ENCODE measurements around the gene GALNS. TPM values are rescaled to one million over a fixed set of nuclear protein-coding genes. Genes with fewer than 3 reads are reported as not detected.

The GALNS gene
- total RNA-seq, 1 experiment from 2014 or later = 81.6 TPM

DNA sequence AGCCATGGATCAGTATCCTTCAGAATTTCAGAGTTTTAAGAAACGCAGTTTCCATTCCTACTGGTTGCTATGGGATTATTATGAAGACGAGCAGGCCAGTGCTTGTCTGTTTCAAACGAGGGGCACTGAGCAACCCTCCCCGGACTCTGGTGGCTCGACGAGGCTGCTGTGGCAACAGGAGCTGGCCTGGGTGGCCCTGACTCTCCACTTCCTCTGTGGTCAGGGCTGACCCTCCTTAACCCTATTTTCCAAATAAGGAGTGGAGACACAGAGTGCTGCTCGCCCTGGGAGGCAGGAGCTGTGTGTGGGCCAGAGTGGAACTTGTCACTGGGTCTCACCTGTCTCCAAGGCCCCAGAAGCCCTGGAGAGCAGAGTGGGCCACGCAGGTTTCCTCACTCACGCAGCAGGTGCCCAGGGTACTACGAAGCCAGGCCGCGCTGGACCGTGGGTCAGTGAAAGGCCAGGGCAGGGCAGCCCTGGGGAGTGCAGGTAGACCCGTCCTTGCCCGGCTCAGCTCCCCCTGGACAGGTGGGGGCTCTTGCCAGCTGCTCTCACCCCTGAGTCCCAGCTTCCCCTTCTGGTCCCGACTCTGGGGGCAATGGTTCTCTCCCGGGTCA is 3.3 kb downstream of the GALNS start:
- POLR2A ChIA-PET = no interaction called here
- Histone ChIP-seq H3K9me3 (ENCODE audit: control insufficient read depth, insufficient read depth, low read depth, low read length) (no peaks in the 10 kb centered on the region), H3K36me3 (ENCODE audit: control insufficient read depth, insufficient read depth, low read length) (peaks cover 6% of the 10 kb centered on the region; the same call in 1 of the 2 replicates), H3K4me1 (ENCODE audit: control insufficient read depth, insufficient read depth, low read length) (peaks cover 9% of the 10 kb centered on the region; the same call in 1 of the 2 replicates), H3K4me3 (ENCODE audit: low read depth in 2 of 2, low read length in 2 of 2) (no peak overlapping the region), H3K27ac (ENCODE audit: low read length) (no peak overlapping the region), H3K27me3 (ENCODE audit: control insufficient read depth, insufficient read depth, low read length) (no peaks in the 10 kb centered on the region)
- DNase-seq (ENCODE audit: low read depth, low spot score) (no peak), ATAC-seq (no peak)
- TF ChIP-seq REST (IDR thresholded peaks at IDR 0.05; ENCODE audit: insufficient read depth in 1 of 2, low read depth in 2 of 2, low read length in 1 of 2) (no peak), POLR2AphosphoS5 (IDR thresholded peaks at IDR 0.05; ENCODE audit: low read depth, low read length) (no peak), TCF7L2 (IDR thresholded peaks at IDR 0.05; ENCODE audit: low read depth, low read length) (no peak), SIN3A (IDR thresholded peaks at IDR 0.05; ENCODE audit: borderline replicate concordance, insufficient read depth, low read depth, low read length) (no peak)
- TF ChIP-seq, protein P1, sequence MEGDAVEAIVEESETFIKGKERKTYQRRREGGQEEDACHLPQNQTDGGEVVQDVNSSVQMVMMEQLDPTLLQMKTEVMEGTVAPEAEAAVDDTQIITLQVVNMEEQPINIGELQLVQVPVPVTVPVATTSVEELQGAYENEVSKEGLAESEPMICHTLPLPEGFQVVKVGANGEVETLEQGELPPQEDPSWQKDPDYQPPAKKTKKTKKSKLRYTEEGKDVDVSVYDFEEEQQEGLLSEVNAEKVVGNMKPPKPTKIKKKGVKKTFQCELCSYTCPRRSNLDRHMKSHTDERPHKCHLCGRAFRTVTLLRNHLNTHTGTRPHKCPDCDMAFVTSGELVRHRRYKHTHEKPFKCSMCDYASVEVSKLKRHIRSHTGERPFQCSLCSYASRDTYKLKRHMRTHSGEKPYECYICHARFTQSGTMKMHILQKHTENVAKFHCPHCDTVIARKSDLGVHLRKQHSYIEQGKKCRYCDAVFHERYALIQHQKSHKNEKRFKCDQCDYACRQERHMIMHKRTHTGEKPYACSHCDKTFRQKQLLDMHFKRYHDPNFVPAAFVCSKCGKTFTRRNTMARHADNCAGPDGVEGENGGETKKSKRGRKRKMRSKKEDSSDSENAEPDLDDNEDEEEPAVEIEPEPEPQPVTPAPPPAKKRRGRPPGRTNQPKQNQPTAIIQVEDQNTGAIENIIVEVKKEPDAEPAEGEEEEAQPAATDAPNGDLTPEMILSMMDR (IDR thresholded peaks at IDR 0.05) = no peak
- in situ Hi-C loops (cut with HindIII; ENCODE audit: low pct_unique_long_range_greater_than_20kb, low sequenced_read_pairs) = no loop called here
- no TSS peak for BruUV-seq (replicated peaks)
- intact Hi-C loops (cut with micrococcal nuclease; ENCODE audit: unreplicated experiment) = no loop called here
- CTCF ChIA-PET = no interaction called here

GRCh38 chr16:88851616-88852015 is 5.1 kb downstream of the GALNS start:
- DNase-seq (ENCODE audit: low read depth, low spot score) = no peak
- POLR2A ChIA-PET = no interaction called here
- TF ChIP-seq, protein P1 (IDR thresholded peaks at IDR 0.05) = no peak
- TF ChIP-seq POLR2AphosphoS5 (IDR thresholded peaks at IDR 0.05; ENCODE audit: low read depth, low read length) (no peak), REST (IDR thresholded peaks at IDR 0.05; ENCODE audit: insufficient read depth in 1 of 2, low read depth in 2 of 2, low read length in 1 of 2) (no peak), SIN3A (IDR thresholded peaks at IDR 0.05; ENCODE audit: borderline replicate concordance, insufficient read depth, low read depth, low read length) (no peak), TCF7L2 (IDR thresholded peaks at IDR 0.05; ENCODE audit: low read depth, low read length) (no peak)
- CTCF ChIA-PET = no interaction called here
- Histone ChIP-seq H3K36me3 (ENCODE audit: control insufficient read depth, insufficient read depth, low read length) (no peaks in the 10 kb centered on the region), H3K4me3 (ENCODE audit: low read depth in 2 of 2, low read length in 2 of 2) (no peak overlapping the region), H3K9me3 (ENCODE audit: control insufficient read depth, insufficient read depth, low read depth, low read length) (no peaks in the 10 kb centered on the region), H3K27ac (ENCODE audit: low read length) (no peak overlapping the region), H3K27me3 (ENCODE audit: control insufficient read depth, insufficient read depth, low read length) (no peaks in the 10 kb centered on the region), H3K4me1 (ENCODE audit: control insufficient read depth, insufficient read depth, low read length) (peaks cover 9% of the 10 kb centered on the region; the same call in 1 of the 2 replicates)
- intact Hi-C loops (cut with micrococcal nuclease; ENCODE audit: unreplicated experiment) = no loop called here
- ATAC-seq = no peak
- BruUV-seq (replicated peaks) = no TSS peak
- in situ Hi-C loops (cut with HindIII; ENCODE audit: low pct_unique_long_range_greater_than_20kb, low sequenced_read_pairs) = no loop called here

All from Panc1 (cell line).